ENCODE measurements around the gene PRLR.

GRCh38 chr5:35233121-35233520 lies 2.8 kb upstream of the PRLR start:
- TF ChIP-seq REST (IDR thresholded peaks at IDR 0.05; ENCODE audit: low read depth) (no peak), TAF1 (IDR thresholded peaks at IDR 0.05; ENCODE audit: low read depth) (no peak), YY1 (IDR thresholded peaks at IDR 0.05; ENCODE audit: low read depth) (no peak), FOXM1 (IDR thresholded peaks at IDR 0.05; ENCODE audit: borderline replicate concordance, low read depth) (no peak), RAD21 (IDR thresholded peaks at IDR 0.05; ENCODE audit: low read depth) (no peak), CEBPB (IDR thresholded peaks at IDR 0.05) (no peak), TEAD4 (IDR thresholded peaks at IDR 0.05) (no peak), EP300 (IDR thresholded peaks at IDR 0.05; ENCODE audit: borderline replicate concordance) (no peak), CREB1 (IDR thresholded peaks at IDR 0.05; ENCODE audit: low read depth) (no peak), EGR1 (IDR thresholded peaks at IDR 0.05) (no peak)

Data from Ishikawa (cell line).